HCT116 (cell line): ENCODE results near the gene FAM47E.

Experiments used
- CEBPB ChIP-seq: IDR thresholded peaks from 2 replicates; pipeline ENCODE4 v1.6.1; 2012; ENCODE audit warnings: low read depth
- CTCF ChIP-seq, 3 experiments: fragments of 200-600 bp in 1 of 3; sonication (generic) in 1 of 3; IDR thresholded peaks in 2 of 3; conservative IDR thresholded peaks in 1 of 3; 2 replicates each; pipeline ENCODE4 v1.5.1; 2012 to 2017; ENCODE audit warnings: low read depth in 2 of 3, low read length in 2 of 3, antibody characterized with exemption in 1 of 3, borderline replicate concordance in 1 of 3, control low read depth in 1 of 3, mild to moderate bottlenecking in 1 of 3, mixed read lengths in 1 of 3, mixed run types in 1 of 3, moderate library complexity in 1 of 3; ENCODE audit not compliant: insufficient read depth in 1 of 3
- ELF1 ChIP-seq: IDR thresholded peaks from 2 replicates; pipeline ENCODE4 v1.6.1; 2012; ENCODE audit warnings: low read depth, borderline replicate concordance
- EZH2 ChIP-seq: fragments of 200-600 bp; sonication (generic); IDR thresholded peaks from 2 replicates; pipeline ENCODE4 v1.6.1; 2017; ENCODE audit warnings: antibody characterized with exemption, mixed run types
- POLR2A ChIP-seq: IDR thresholded peaks from 2 replicates; pipeline ENCODE4 v1.7.0; 2011; ENCODE audit warnings: borderline replicate concordance; ENCODE audit not compliant: insufficient read depth, insufficient read length; ENCODE audit errors: extremely low read depth
- POLR2AphosphoS5 ChIP-seq: IDR thresholded peaks from 2 replicates; pipeline ENCODE4 v1.6.1; 2011; ENCODE audit warnings: mild to moderate bottlenecking, low read depth, low read length, moderate library complexity
- RAD21 ChIP-seq: IDR thresholded peaks from 2 replicates; pipeline ENCODE4 v1.6.1; 2012; ENCODE audit warnings: low read depth, mild to moderate bottlenecking
- REST ChIP-seq: IDR thresholded peaks from 2 replicates; pipeline ENCODE4 v1.6.1; 2012; ENCODE audit warnings: low read depth
- SIN3A ChIP-seq: IDR thresholded peaks from 2 replicates; pipeline ENCODE4 v1.6.1; 2012; ENCODE audit warnings: low read depth
- SRF ChIP-seq: IDR thresholded peaks from 2 replicates; pipeline ENCODE4 v1.6.1; 2012; ENCODE audit warnings: low read depth
- ZBTB33 ChIP-seq: IDR thresholded peaks from 2 replicates; pipeline ENCODE4 v1.6.1; 2011; ENCODE audit warnings: mild to moderate bottlenecking, low read length, moderate library complexity; ENCODE audit not compliant: insufficient replicate concordance; ENCODE audit errors: extremely low read depth
- ZFX ChIP-seq: fragments of 450-650 bp; IDR thresholded peaks from 2 replicates; pipeline ENCODE4 v1.6.1; 2017

GRCh38 chr4:76272999-76273398 is 21.5 kb downstream of the FAM47E start:
- TF ChIP-seq RAD21 (no peak), CTCF (IDR thresholded peaks at IDR 0.05 in 2 of 3, conservative IDR thresholded peaks at IDR 0.05 in 1 of 3; ENCODE audit: borderline replicate concordance in 1 of 3, insufficient read depth in 1 of 3, low read depth in 2 of 3, low read length in 2 of 3) (no peak), CEBPB (no peak), POLR2AphosphoS5 (no peak), ZFX (no peak), REST (no peak), SRF (no peak), POLR2A (no peak), ELF1 (no peak), SIN3A (no peak), EZH2 (no peak), ZBTB33 (no peak)
